ENCODE measurements around the gene FAM117B. TPM values are rescaled to one million over a fixed set of nuclear protein-coding genes. Genes with fewer than 3 reads are reported as not detected.
A peak's percentile ranks its signal among the peaks of the same experiment; 100 is the strongest.
"Not testable (repeated sequence)": the region's sequence is repeated elsewhere in the genome, so short reads cannot be mapped to it uniquely, and the experiment has no call there.

FAM117B gene
- total and polyA plus RNA-seq, 4 experiments from 2014 or later = 4.8 to 27.1 (median 19.1) TPM

DNA sequence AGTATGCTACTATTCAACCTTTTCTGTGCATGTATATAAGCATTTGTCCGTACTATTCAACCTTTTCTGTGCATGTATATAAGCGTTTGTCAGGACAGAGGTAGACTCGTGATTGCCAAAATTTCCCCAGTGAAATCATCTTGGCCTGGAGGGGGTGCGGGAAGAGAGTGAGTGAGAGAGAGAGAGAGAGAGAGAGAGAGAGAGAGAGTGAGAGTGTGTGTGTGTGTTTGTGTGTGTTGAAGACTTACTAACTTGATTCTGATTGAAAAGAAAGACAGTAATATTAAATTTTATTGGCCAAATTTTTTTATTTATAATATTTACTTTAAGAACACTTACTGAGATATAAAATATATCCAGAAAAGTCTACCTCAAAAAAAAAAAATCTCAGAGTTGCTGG lies 19.1 kb downstream of the FAM117B start:
- Mint-ChIP-seq H3K9me3 (peaks cover 0 to 2% (median 0%) of the 10 kb centered on the region in 8 donors), H3K4me3 (peak overlapping the region in 3 of 8 donors; percentile 18 to 72 (median 52))
- peaks cover 51% of the 10 kb centered on the region for H3K4me1 ChIP-seq (ENCODE audit: insufficient read depth, low read length)

DNA sequence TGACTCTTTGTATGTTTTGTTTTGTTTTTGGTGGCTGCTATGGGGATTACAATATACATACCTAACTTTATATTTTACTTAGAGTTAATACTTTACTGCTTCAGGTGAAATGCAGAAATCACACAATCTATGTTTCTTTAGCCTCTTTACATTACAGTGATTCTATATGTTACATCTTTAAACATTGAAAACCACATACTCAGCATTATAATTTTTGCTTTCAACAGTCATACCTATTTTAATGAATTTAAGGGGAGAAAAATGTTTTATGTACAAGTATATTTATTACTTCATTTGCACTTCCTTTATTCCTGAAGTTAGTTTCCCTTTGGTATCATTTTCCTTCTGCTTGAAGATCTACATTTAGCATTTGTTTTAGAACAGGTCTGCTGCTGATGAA lies 23.1 kb downstream of the FAM117B start:
- Mint-ChIP-seq H3K27me3 (no peaks in the 10 kb centered on the region), H3K36me3 (no peaks in the 10 kb centered on the region), H3K27ac (peak overlapping the region in 4 of 7 donors; percentile 3 to 68 (median 23)), H3K4me3 (peak overlapping the region in 4 of 8 donors; percentile 14 to 76 (median 43)), H3K4me1 (peaks cover 46 to 89% (median 60%) of the 10 kb centered on the region in 4 donors), H3K9me3 (peaks cover 0 to 2% (median 0%) of the 10 kb centered on the region in 8 donors)
- no peaks in the 10 kb centered on the region for H3K27me3 ChIP-seq (ENCODE audit: insufficient read depth, low read length)
- ChIA-PET CTCF (ENCODE audit: partially characterized antibody) (no interaction called here), POLR2A (ENCODE audit: partially characterized antibody) (interaction anchor here (0.9 to 1.4 kb wide), 3 partner anchors 11 to 19 kb away, joined by 3 read pairs; no protein-coding TSS in a partner anchor)
- H3K4me3 ChIP-seq (ENCODE audit: low read length in 2 of 2) = no peak overlapping the region
- intact Hi-C loops (cut with micrococcal nuclease) = no loop called here
- peaks cover 45% of the 10 kb centered on the region for H3K4me1 ChIP-seq (ENCODE audit: insufficient read depth, low read length)
- DNase-seq = no peak
- no peak overlapping the region for H3K27ac ChIP-seq (ENCODE audit: low read depth, low read length)
- no peaks in the 10 kb centered on the region for H3K36me3 ChIP-seq (ENCODE audit: insufficient read depth, low read length)
- no peaks in the 10 kb centered on the region for H3K9me3 ChIP-seq (ENCODE audit: control insufficient read depth in 1 of 2, low read length in 2 of 2)

More for the DNA sequence above, 19.1 kb downstream of the FAM117B start:
- Histone ChIP-seq H3K27ac (ENCODE audit: low read depth, low read length) (no peak overlapping the region), H3K36me3 (ENCODE audit: insufficient read depth, low read length) (no peaks in the 10 kb centered on the region), H3K9me3 (ENCODE audit: control insufficient read depth in 1 of 2, low read length in 2 of 2) (no peaks in the 10 kb centered on the region), H3K27me3 (ENCODE audit: insufficient read depth, low read length) (no peaks in the 10 kb centered on the region), H3K4me3 (ENCODE audit: low read length in 2 of 2) (no peak overlapping the region)
- H3K4me1 Mint-ChIP-seq = peaks cover 48 to 89% (median 62%) of the 10 kb centered on the region in 4 donors
- no peaks in the 10 kb centered on the region for H3K27me3 Mint-ChIP-seq
- H3K36me3 Mint-ChIP-seq = peaks cover 0 to 3% of the 10 kb centered on the region in 2 donors
- intact Hi-C loops (cut with micrococcal nuclease) = no loop called here
- CTCF ChIA-PET (ENCODE audit: partially characterized antibody) = no interaction called here
- no peak for DNase-seq
- H3K27ac Mint-ChIP-seq = peak overlapping the region in 5 of 7 donors; percentile 2 to 84 (median 9)
- POLR2A ChIA-PET (ENCODE audit: partially characterized antibody) = no interaction called here

DNA sequence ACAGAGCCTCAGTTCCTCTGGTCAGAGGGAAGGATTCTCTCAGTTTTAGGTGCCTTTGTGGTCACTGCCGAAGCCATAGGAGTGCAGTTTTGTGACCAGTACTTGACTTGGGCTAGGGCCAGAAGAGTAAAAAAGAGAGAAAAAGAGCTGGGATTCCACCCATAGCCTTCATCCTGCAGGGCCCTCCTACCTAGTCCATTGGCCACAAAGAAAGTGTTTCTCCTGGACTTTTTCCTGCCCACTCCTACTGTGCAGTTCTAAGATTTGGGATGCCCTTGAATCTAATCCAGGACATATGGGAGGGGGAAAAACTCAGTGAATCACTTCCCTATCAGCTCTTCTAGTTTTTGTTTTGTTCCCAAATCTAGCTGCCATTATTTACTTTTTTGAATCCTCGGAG lies 26.0 kb downstream of the FAM117B start:
- Histone ChIP-seq H3K4me1 (ENCODE audit: insufficient read depth, low read length) (peaks cover 49% of the 10 kb centered on the region), H3K27me3 (ENCODE audit: insufficient read depth, low read length) (no peaks in the 10 kb centered on the region), H3K36me3 (ENCODE audit: insufficient read depth, low read length) (no peaks in the 10 kb centered on the region), H3K27ac (ENCODE audit: low read depth, low read length) (no peak overlapping the region), H3K4me3 (ENCODE audit: low read length in 2 of 2) (no peak overlapping the region), H3K9me3 (ENCODE audit: control insufficient read depth in 1 of 2, low read length in 2 of 2) (no peaks in the 10 kb centered on the region)
- H3K4me3 Mint-ChIP-seq = no peak overlapping the region
- H3K27me3 Mint-ChIP-seq = no peaks in the 10 kb centered on the region
- no peaks in the 10 kb centered on the region for H3K36me3 Mint-ChIP-seq
- DNase-seq = no peak
- POLR2A ChIA-PET (ENCODE audit: partially characterized antibody) = interaction anchor here (1.0 kb wide), 1 partner anchor 16 kb away, joined by 3 read pairs; no protein-coding TSS in a partner anchor
- no peaks in the 10 kb centered on the region for H3K9me3 Mint-ChIP-seq
- peaks cover 37 to 75% (median 52%) of the 10 kb centered on the region in 4 donors for H3K4me1 Mint-ChIP-seq
- peak overlapping the region in 1 of 7 donors; percentile 4 for H3K27ac Mint-ChIP-seq
- intact Hi-C loops (cut with micrococcal nuclease) = no loop called here
- CTCF ChIA-PET (ENCODE audit: partially characterized antibody) = interaction anchor here (2.8 kb wide), 1 partner anchor 72 kb away, joined by 6 read pairs; no protein-coding TSS in a partner anchor

DNA sequence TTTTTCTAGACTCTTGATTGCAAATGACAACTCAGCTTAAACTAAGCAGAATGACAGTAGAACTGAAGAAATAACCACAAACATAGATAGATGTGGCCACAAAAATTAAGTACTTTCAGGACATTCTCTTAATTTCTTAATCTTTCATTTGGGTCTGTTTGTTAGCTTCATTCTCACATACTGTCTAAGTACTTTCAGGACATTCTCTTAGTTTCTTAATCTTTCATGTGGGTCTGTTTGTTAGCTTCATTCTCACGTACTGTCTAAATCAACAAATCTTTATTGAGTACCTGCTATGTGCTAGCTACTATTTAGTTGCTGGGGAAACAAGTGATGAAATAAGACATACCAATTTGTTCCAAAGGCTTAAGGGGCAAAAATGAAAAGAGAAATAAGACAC lies 35.1 kb downstream of the FAM117B start:
- H3K36me3 ChIP-seq (ENCODE audit: insufficient read depth, low read length) = no peaks in the 10 kb centered on the region
- intact Hi-C loops (cut with micrococcal nuclease) = no loop called here
- peaks cover 39 to 73% (median 55%) of the 10 kb centered on the region in 4 donors for H3K4me1 Mint-ChIP-seq
- no peak overlapping the region for H3K27ac ChIP-seq (ENCODE audit: low read depth, low read length)
- H3K4me3 ChIP-seq (ENCODE audit: low read length in 2 of 2) = no peak overlapping the region
- peak overlapping the region in 6 of 7 donors; percentile 1 to 80 (median 37) for H3K27ac Mint-ChIP-seq
- H3K27me3 Mint-ChIP-seq = no peaks in the 10 kb centered on the region
- no peaks in the 10 kb centered on the region for H3K9me3 ChIP-seq (ENCODE audit: control insufficient read depth in 1 of 2, low read length in 2 of 2)
- CTCF ChIA-PET (ENCODE audit: partially characterized antibody) = interaction anchor here (1.1 to 1.2 kb wide), 2 partner anchors 8 to 30 kb away, joined by 3 read pairs; no protein-coding TSS in a partner anchor
- H3K4me1 ChIP-seq (ENCODE audit: insufficient read depth, low read length) = peaks cover 56% of the 10 kb centered on the region
- H3K27me3 ChIP-seq (ENCODE audit: insufficient read depth, low read length) = no peaks in the 10 kb centered on the region
- peak in 2 of 5 donors; percentile 5 to 19 for DNase-seq
- peaks cover 0 to 4% of the 10 kb centered on the region in 2 donors for H3K36me3 Mint-ChIP-seq
- no peaks in the 10 kb centered on the region for H3K9me3 Mint-ChIP-seq
- POLR2A ChIA-PET (ENCODE audit: partially characterized antibody) = interaction anchor here (0.8 to 3.2 kb wide), 4 partner anchors 12 to 93 kb away, joined by 3 to 16 read pairs (median 3); partner anchors contain the start of gene FAM117B
- peak overlapping the region in 6 of 8 donors; percentile 43 to 76 (median 62) for H3K4me3 Mint-ChIP-seq

DNA sequence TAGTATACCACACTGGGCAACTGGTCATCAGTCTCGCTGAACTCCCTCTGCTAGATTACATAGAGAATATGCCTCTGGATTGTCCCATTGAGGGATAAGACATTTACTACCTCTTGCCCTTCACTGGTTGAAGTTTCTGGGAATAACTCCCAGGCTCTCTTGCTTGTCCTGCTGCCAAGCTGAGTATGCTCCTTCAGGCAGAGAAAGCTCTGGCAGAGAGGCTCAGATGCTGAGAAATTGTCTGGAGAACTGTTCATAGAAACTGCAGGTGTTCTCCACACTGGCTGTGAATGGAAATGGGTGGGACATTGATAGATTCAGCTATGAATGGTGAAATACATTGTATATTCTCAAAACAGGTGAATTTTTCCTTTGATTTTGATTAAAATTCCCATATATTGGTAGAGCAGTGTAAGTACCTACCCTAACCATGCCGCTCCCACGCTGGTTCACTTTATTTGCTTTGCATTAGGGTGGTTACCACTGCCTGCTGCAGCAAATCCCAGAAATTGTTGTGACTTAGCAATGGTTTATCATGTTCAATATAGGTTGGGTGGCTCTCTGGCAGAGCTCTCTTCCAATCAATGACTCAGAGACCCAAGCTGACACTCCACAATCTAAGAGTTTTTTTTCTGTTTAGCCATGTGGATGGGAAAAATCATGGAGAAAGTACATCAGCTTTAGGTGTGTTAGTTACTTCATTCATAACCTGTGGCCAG lies 36.7 kb downstream of the FAM117B start:
- Mint-ChIP-seq H3K27me3 (no peaks in the 10 kb centered on the region), H3K36me3 (peaks cover 0 to 7% of the 10 kb centered on the region in 2 donors), H3K4me1 (peaks cover 35 to 64% (median 46%) of the 10 kb centered on the region in 4 donors), H3K9me3 (peaks cover 0 to 2% (median 0%) of the 10 kb centered on the region in 8 donors), H3K4me3 (no peak overlapping the region), H3K27ac (peak overlapping the region in 1 of 7 donors; percentile 14)
- ChIA-PET POLR2A (ENCODE audit: partially characterized antibody) (interaction anchor here (1.1 to 3.2 kb wide), 3 partner anchors 15 to 343 kb away, joined by 3 to 16 read pairs (median 4); partner anchors contain the start of genes FAM117B and NBEAL1), CTCF (ENCODE audit: partially characterized antibody) (interaction anchor here (1.3 kb wide), 1 partner anchor 83 kb away, joined by 5 read pairs; no protein-coding TSS in a partner anchor)
- Histone ChIP-seq H3K4me1 (ENCODE audit: insufficient read depth, low read length) (peaks cover 40% of the 10 kb centered on the region), H3K4me3 (ENCODE audit: low read length in 2 of 2) (no peak overlapping the region), H3K36me3 (ENCODE audit: insufficient read depth, low read length) (no peaks in the 10 kb centered on the region), H3K9me3 (ENCODE audit: control insufficient read depth in 1 of 2, low read length in 2 of 2) (no peaks in the 10 kb centered on the region), H3K27ac (ENCODE audit: low read depth, low read length) (no peak overlapping the region), H3K27me3 (ENCODE audit: insufficient read depth, low read length) (no peaks in the 10 kb centered on the region)
- intact Hi-C loops (cut with micrococcal nuclease) = no loop called here
- DNase-seq = no peak

DNA sequence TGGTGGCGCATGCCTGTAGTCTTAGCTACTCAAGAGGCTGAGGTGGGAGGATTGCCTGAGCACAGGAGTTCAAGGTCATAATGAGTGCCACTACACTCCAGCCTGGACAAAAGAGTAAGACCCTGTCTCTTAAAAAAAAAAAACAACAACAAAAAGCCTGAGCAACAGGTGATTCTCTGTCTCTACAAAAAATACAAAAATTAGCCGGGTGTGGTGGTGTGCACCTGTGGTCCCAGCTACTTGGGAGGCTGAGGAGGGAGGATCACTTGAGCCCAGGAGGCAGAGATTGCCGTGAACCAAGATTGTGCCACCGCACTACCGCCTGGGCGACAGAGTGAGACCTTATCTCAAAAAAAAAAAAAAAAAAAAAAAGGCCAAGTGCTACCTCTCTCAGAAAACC lies 40.3 kb downstream of the FAM117B start:
- CTCF ChIA-PET (ENCODE audit: partially characterized antibody) = interaction anchor here (0.7 to 0.8 kb wide), 2 partner anchors 9 to 14 kb away, joined by 3 read pairs; no protein-coding TSS in a partner anchor
- H3K27me3 ChIP-seq (ENCODE audit: insufficient read depth, low read length); H3K4me3 Mint-ChIP-seq; DNase-seq; intact Hi-C loops (cut with micrococcal nuclease); H3K27me3 Mint-ChIP-seq; H3K4me3 ChIP-seq (ENCODE audit: low read length in 2 of 2); H3K9me3 ChIP-seq (ENCODE audit: control insufficient read depth in 1 of 2, low read length in 2 of 2); H3K27ac ChIP-seq (ENCODE audit: low read depth, low read length); H3K36me3 ChIP-seq (ENCODE audit: insufficient read depth, low read length): not testable (repeated sequence)
- H3K4me1 ChIP-seq (ENCODE audit: insufficient read depth, low read length) = peaks cover 27% of the 10 kb centered on the region
- H3K36me3 Mint-ChIP-seq = peaks cover 11 to 14% of the 10 kb centered on the region in 2 donors
- POLR2A ChIA-PET (ENCODE audit: partially characterized antibody) = interaction anchor here (1.2 kb wide), 1 partner anchor 13 kb away, joined by 3 read pairs; no protein-coding TSS in a partner anchor
- H3K4me1 Mint-ChIP-seq = peaks cover 31 to 62% (median 43%) of the 10 kb centered on the region in 4 donors
- peaks cover 0 to 16% (median 12%) of the 10 kb centered on the region in 8 donors for H3K9me3 Mint-ChIP-seq
- peak overlapping the region in 1 of 7 donors; percentile 47 for H3K27ac Mint-ChIP-seq

DNA sequence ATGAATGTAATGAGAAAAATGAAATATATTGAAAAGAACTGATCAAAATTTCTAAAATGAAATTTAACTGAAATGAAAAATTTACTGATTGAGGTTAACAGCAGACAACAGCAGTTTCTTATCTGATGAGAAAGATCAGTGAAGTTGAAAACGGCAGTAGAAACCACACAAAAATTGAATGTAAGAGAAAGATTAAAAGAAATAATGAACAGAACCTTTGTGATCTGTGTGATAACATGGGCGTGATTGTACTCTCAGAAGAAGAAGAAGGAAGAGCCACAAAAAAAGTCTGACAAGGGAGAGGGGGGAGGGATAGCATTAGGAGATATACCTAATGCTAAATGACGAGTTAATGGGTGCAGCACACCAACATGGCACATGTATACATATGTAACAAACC lies 45.2 kb downstream of the FAM117B start:
- Histone ChIP-seq H3K9me3 (ENCODE audit: control insufficient read depth in 1 of 2, low read length in 2 of 2) (no peaks in the 10 kb centered on the region), H3K36me3 (ENCODE audit: insufficient read depth, low read length) (no peaks in the 10 kb centered on the region), H3K27ac (ENCODE audit: low read depth, low read length) (no peak overlapping the region), H3K27me3 (ENCODE audit: insufficient read depth, low read length) (no peaks in the 10 kb centered on the region), H3K4me1 (ENCODE audit: insufficient read depth, low read length) (peaks cover 8% of the 10 kb centered on the region), H3K4me3 (ENCODE audit: low read length in 2 of 2) (no peak overlapping the region)
- ChIA-PET CTCF (ENCODE audit: partially characterized antibody) (no interaction called here), POLR2A (ENCODE audit: partially characterized antibody) (interaction anchor here (1.0 kb wide), 1 partner anchor 46 kb away, joined by 4 read pairs; the partner anchor contains the start of gene FAM117B)
- intact Hi-C loops (cut with micrococcal nuclease) = no loop called here
- peak in 1 of 5 donors; percentile 18 for DNase-seq
- peaks cover 19 to 45% (median 27%) of the 10 kb centered on the region in 4 donors for H3K4me1 Mint-ChIP-seq
- peaks cover 17 to 28% of the 10 kb centered on the region in 2 donors for H3K36me3 Mint-ChIP-seq
- peak overlapping the region in 4 of 8 donors; percentile 3 to 64 (median 44) for H3K4me3 Mint-ChIP-seq
- peak overlapping the region in 1 of 7 donors; percentile 79 for H3K27ac Mint-ChIP-seq
- H3K9me3 Mint-ChIP-seq = peaks cover 0 to 32% (median 24%) of the 10 kb centered on the region in 8 donors
- H3K27me3 Mint-ChIP-seq = no peaks in the 10 kb centered on the region
